Activated effector memory CD4-positive, alpha-beta T cell treated with anti-CD3 and anti-CD28 coated beads, Interleukin-2, amount 50 U/mL, for 16 hours (primary cell): ENCODE measurements around the gene RAPGEF4.
"Not testable (repeated sequence)": the region's sequence is repeated elsewhere in the genome, so short reads cannot be mapped to it uniquely, and the experiment has no call there.

ENCODE experiments used
- DNase-seq: peaks from one replicate; pipeline ENCODE4 v3.0.0-alpha.2; 2020

Gene RAPGEF4

GRCh38 chr2:173079973-173080860 is 344.6 kb downstream of the RAPGEF4 start:
- DNase-seq: no peak

- no peak for DNase-seq
These were observed 351.0 kb downstream of the RAPGEF4 start for GRCh38 chr2:173086518-173087213.

- no peak for DNase-seq
These were observed 351.6 kb downstream of the RAPGEF4 start for GRCh38 chr2:173087214-173087581.

GRCh38 chr2:173087793-173088496 is 352.3 kb downstream of the RAPGEF4 start:
- no peak for DNase-seq

GRCh38 chr2:173090276-173090877 is 354.7 kb downstream of the RAPGEF4 start:
- no peak for DNase-seq

- DNase-seq: no peak
These were observed 355.5 kb downstream of the RAPGEF4 start for GRCh38 chr2:173090973-173091660.

GRCh38 chr2:173091910-173092309 is 356.3 kb downstream of the RAPGEF4 start:
- DNase-seq: no peak

GRCh38 chr2:173092844-173093402 is 357.3 kb downstream of the RAPGEF4 start:
- no peak for DNase-seq

GRCh38 chr2:173093617-173094016 is 358.0 kb downstream of the RAPGEF4 start:
- not testable (repeated sequence) for DNase-seq

- no peak for DNase-seq
These were observed 359.1 kb downstream of the RAPGEF4 start for GRCh38 chr2:173094731-173095130.

GRCh38 chr2:173095356-173095755 is 359.7 kb downstream of the RAPGEF4 start:
- no peak for DNase-seq

- no peak for DNase-seq
These were observed 363.6 kb downstream of the RAPGEF4 start for GRCh38 chr2:173099271-173099670.

GRCh38 chr2:173099804-173100203 is 364.2 kb downstream of the RAPGEF4 start:
- no peak for DNase-seq

GRCh38 chr2:173101687-173102086 is 366.0 kb downstream of the RAPGEF4 start:
- DNase-seq: no peak
